H1 (cell line): ENCODE measurements around the gene NQO2.

ENCODE experiments used
- CBX5 ChIP-seq: fragments of 300-800, 300-1000 bp; sonication (generic); IDR thresholded peaks from 2 replicates; pipeline ENCODE4 v1.7.1; 2016; ENCODE audit warnings: antibody characterized with exemption, low read length, low read depth
- CHD2 ChIP-seq: IDR thresholded peaks from 2 replicates; pipeline ENCODE4 v1.6.1; 2012; ENCODE audit warnings: low read length, improper control_type of control experiment
- EZH2 ChIP-seq: fragments of 200-600 bp; sonication (generic); IDR thresholded peaks from 2 replicates; pipeline ENCODE4 v1.7.1; 2012; ENCODE audit warnings: low read depth, mild to moderate bottlenecking, moderate library complexity, low read length, inconsistent platforms; ENCODE audit not compliant: severe bottlenecking
- PHF8 ChIP-seq: fragments of 200-600 bp; sonication (generic); conservative IDR thresholded peaks from 2 replicates; pipeline ENCODE4 v1.7.1; 2012; ENCODE audit warnings: low read depth, mild to moderate bottlenecking, inconsistent platforms, low read length, moderate library complexity
- POLR2A ChIP-seq, 2 experiments: IDR thresholded peaks; 1 replicate in 1 of 2; 2 replicates in 1 of 2; pipeline ENCODE4 v1.6.1; 2011; ENCODE audit warnings: low read depth in 2 of 2, low read length in 2 of 2, mild to moderate bottlenecking in 2 of 2; ENCODE audit errors: control extremely low read depth in 1 of 2
- POLR2AphosphoS5 ChIP-seq: IDR thresholded peaks from 2 replicates; pipeline ENCODE4 v1.6.1; 2011; ENCODE audit warnings: low read depth, low read length
- RAD21 ChIP-seq, 2 experiments: IDR thresholded peaks in 1 of 2; conservative IDR thresholded peaks in 1 of 2; 2 replicates each; pipeline ENCODE4 v1.6.1; 2011; ENCODE audit warnings: low read depth in 2 of 2, low read length in 2 of 2, improper control_type of control experiment in 1 of 2, inconsistent platforms in 1 of 2, mild to moderate bottlenecking in 1 of 2, moderate library complexity in 1 of 2
- SP2 ChIP-seq: IDR thresholded peaks from 2 replicates; pipeline ENCODE4 v1.6.1; 2012; ENCODE audit warnings: mild to moderate bottlenecking, low read length, inconsistent platforms
- SUZ12 ChIP-seq: fragments of 200-600 bp; sonication (generic); IDR thresholded peaks from 2 replicates; pipeline ENCODE4 v1.6.1; 2012; ENCODE audit warnings: mild to moderate bottlenecking, inconsistent platforms, low read length, moderate library complexity, mixed read lengths
- TBP ChIP-seq: IDR thresholded peaks from 2 replicates; pipeline ENCODE4 v1.6.1; 2011; ENCODE audit warnings: low read depth, low read length, improper control_type of control experiment
- ZNF274 ChIP-seq: IDR thresholded peaks from 2 replicates; pipeline ENCODE4 v1.7.0; 2012; ENCODE audit warnings: low read length, borderline replicate concordance; ENCODE audit errors: extremely low read depth
- TF ChIP-seq, protein P1 (sequence below): IDR thresholded peaks from 2 replicates; pipeline ENCODE4 v1.6.1; 2012; ENCODE audit warnings: inconsistent platforms
- TF ChIP-seq, protein P2 (sequence below), 3 experiments: IDR thresholded peaks; 1 replicate in 2 of 3; 2 replicates in 1 of 3; pipeline versions ENCODE4 v1.5.1 to v1.6.1; 2011; ENCODE audit warnings: low read length in 3 of 3, mild to moderate bottlenecking in 3 of 3, inconsistent platforms in 2 of 3, low read depth in 1 of 3, moderate library complexity in 1 of 3; ENCODE audit not compliant: insufficient read depth in 1 of 3; ENCODE audit errors: control extremely low read depth in 1 of 3

DNA sequence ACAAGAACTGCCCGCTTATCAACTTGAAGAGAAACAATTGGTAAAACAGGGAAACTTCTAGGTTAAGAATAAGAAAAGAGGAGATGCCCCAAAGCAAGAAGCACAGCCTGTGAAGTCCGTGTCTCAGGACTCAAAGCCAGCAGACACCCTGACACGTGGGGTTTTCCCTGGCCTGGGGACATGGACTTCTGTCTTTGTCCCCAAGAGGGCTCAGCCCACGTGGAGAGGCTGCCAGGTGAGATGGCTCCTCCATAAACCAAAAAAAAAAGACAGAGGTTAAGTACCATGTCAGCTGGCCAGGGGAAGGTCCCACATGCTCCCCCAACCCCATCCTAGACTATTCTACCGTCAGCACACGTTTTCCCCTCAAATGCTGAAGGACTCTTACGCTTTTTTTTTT, 38.2 kb upstream of the NQO2 start:
- TF ChIP-seq RAD21 (IDR thresholded peaks at IDR 0.05 in 1 of 2, conservative IDR thresholded peaks at IDR 0.05 in 1 of 2; ENCODE audit: low read depth in 2 of 2, low read length in 2 of 2): no peak
- TF ChIP-seq SUZ12: no peak
- TF ChIP-seq POLR2AphosphoS5: no peak
- TF ChIP-seq, protein P1, sequence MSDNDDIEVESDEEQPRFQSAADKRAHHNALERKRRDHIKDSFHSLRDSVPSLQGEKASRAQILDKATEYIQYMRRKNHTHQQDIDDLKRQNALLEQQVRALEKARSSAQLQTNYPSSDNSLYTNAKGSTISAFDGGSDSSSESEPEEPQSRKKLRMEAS: no peak
- TF ChIP-seq CHD2: no peak
- no peak for TF ChIP-seq SP2
- no peak for TF ChIP-seq ZNF274
- TF ChIP-seq, protein P2, sequence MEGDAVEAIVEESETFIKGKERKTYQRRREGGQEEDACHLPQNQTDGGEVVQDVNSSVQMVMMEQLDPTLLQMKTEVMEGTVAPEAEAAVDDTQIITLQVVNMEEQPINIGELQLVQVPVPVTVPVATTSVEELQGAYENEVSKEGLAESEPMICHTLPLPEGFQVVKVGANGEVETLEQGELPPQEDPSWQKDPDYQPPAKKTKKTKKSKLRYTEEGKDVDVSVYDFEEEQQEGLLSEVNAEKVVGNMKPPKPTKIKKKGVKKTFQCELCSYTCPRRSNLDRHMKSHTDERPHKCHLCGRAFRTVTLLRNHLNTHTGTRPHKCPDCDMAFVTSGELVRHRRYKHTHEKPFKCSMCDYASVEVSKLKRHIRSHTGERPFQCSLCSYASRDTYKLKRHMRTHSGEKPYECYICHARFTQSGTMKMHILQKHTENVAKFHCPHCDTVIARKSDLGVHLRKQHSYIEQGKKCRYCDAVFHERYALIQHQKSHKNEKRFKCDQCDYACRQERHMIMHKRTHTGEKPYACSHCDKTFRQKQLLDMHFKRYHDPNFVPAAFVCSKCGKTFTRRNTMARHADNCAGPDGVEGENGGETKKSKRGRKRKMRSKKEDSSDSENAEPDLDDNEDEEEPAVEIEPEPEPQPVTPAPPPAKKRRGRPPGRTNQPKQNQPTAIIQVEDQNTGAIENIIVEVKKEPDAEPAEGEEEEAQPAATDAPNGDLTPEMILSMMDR (IDR thresholded peaks at IDR 0.05; ENCODE audit: control extremely low read depth in 1 of 3, insufficient read depth in 1 of 3, low read depth in 1 of 3, low read length in 3 of 3): no peak
- TF ChIP-seq CBX5: no peak
- TF ChIP-seq TBP: no peak
- TF ChIP-seq POLR2A (IDR thresholded peaks at IDR 0.05; ENCODE audit: control extremely low read depth in 1 of 2, low read depth in 2 of 2, low read length in 2 of 2): no peak
- no peak for TF ChIP-seq PHF8
- no peak for TF ChIP-seq EZH2
